ENCODE data around the gene TCF23. TPM values are rescaled to one million over a fixed set of nuclear protein-coding genes. Genes with fewer than 3 reads are reported as not detected.

The TCF23 gene
- total RNA-seq, 1 donor from 2014 or later: not detected

- DNase-seq: no peak
Observed at GRCh38 chr2:27128668-27129571, 19.9 kb upstream of the TCF23 start.

DNA sequence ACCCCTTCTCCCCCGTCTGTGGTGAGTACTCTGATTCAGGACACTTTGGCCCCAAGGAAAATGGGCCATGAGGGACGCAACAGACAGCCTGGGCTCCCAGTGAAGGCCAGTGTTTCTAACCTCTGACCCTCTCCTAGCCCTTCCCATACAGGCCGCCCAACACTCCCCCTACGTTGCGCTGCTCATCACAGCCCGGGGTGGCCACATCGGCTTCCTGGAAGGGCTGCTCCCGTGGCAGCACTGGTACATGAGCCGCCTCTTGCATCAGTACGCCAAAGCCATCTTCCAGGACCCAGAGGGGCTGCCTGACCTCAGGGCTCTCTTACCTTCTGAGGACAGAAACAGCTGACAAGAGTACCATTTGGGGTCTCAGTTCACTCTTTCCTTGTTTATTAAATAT lies 18.4 kb upstream of the TCF23 start:
- no peak for DNase-seq

- no peak for DNase-seq
Observed at GRCh38 chr2:27131429-27131828, 17.4 kb upstream of the TCF23 start.

GRCh38 chr2:27133195-27133875 lies 15.5 kb upstream of the TCF23 start:
- no peak for DNase-seq

- DNase-seq: peak; percentile 93
Observed at GRCh38 chr2:27133905-27134780, 14.7 kb upstream of the TCF23 start, which contains the start of gene PREB. Gene PREB (minus strand): TSS chr2:27134636. CDS start chr2:27134421, 215 bp downstream.

- DNase-seq: no peak
Observed at GRCh38 chr2:27134781-27135477, 13.9 kb upstream of the TCF23 start.

- DNase-seq: no peak
Observed at GRCh38 chr2:27135478-27135955, 13.3 kb upstream of the TCF23 start.

DNA sequence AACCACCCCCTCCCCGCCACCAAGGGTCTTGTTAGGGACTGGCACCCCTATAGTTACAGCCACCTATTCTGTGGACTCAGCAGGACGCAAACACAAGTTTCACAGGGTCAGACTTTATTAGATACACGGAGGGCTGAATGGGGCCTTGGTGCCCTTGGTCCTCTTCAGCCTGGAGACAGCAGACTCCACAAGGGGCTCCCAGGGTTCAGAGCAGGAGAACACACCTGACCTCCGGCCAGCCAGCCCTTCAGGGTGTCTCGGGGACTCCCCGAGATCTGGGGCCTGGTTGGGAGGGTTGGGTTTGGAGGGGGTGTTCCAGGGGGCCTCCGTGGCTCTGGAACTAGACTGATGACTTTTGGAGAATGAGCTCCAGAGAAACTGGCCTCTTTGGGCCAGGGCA lies 12.1 kb upstream of the TCF23 start:
- no peak for DNase-seq

DNA sequence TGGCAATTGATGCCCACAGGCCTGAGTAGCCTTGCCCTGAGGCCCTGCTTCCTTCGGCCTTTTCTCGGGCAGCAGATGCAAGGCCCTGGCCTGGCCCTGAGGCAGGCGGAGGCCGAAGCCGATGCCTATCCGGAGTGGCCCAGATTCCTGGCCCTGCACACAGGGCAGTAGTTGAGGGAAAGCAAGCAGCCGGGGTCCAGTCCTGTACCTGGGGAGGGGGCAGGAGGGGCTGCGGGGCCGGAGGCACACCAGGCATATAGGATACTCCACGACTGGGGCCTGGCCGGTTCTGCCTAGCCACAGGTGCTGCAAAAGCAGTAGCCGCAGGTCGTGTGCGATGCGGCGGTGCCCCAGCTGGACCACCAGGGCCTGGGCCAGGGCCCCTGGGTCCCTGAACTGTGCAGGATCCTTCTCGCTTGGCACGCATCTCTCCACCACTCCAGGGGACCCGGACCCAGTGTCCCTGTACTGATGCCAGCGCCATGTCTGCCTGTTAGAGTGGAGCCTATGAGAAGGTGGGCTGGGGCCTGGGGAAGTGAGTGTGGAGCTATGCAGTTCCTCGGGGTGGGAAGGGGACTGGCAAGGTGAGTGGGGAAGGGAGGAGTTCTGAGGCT lies 11.4 kb upstream of the TCF23 start:
- DNase-seq: no peak

DNA sequence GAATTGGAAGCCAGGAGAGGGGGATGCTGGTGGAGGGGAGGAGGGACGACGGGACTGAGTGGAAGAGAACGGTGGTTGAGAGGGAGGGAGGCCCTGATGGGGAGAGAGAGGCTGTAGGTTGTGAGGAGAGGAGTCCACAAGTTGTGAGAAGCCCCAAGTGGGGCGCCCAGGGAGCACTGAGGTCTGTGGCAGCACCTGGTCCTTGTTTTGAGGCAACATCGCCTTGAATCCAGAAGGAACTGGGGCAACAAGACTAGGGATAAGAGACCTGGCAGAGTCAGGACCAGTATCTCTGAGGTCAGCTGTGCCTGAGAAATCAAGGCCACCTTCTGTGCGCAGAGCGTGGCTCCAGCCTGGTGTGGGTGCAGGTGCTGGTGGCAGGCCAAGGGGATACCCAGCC lies 10.7 kb upstream of the TCF23 start:
- no peak for DNase-seq

DNA sequence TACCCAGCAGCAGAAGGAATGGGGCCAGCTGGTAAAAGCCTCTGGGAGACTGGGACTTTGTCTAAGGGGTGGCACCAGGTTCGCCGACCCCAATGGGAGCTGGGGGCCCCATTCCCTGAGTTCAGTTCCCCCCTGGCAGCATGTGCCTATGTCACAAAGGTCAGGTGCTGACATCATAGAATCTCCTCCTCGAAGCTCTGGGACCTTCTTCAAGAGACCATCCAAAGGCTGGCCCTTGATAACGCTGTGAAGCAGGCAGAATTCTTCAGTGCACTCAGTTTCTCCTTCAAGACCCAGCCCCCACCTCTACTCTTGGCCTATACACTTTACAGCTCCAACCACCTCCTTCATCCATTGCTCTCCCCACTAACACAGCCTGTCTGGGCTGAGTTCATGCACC lies 9.5 kb upstream of the TCF23 start, which contains the start of gene PRR30:
Gene PRR30 (minus strand): TSS at position 101 of the 400 bp plus-strand sequence. CDS start 1,081 bp downstream, outside the sequence.
- no peak for DNase-seq

DNA sequence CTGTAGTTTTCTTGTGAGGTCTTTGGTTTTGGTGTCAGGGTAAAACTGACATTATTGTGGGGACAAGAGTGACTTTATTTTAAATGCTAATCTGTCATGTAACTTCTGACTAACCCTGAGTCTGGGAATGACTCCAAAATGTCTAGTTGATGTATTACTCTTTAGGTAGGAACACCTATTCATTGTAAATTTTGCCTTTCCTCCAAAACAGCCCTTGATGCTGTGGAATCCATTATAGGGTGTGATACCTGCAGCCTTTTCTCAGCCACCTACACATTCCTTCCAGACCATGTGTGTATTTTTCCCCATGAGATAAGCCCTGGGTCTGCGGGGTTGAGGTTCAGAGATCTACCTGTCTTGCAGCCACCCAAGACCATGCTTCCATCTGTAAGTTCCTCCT lies 5.5 kb upstream of the TCF23 start:
- no peak for DNase-seq

GRCh38 chr2:27145682-27146081 lies 3.1 kb upstream of the TCF23 start:
- DNase-seq: no peak

DNA sequence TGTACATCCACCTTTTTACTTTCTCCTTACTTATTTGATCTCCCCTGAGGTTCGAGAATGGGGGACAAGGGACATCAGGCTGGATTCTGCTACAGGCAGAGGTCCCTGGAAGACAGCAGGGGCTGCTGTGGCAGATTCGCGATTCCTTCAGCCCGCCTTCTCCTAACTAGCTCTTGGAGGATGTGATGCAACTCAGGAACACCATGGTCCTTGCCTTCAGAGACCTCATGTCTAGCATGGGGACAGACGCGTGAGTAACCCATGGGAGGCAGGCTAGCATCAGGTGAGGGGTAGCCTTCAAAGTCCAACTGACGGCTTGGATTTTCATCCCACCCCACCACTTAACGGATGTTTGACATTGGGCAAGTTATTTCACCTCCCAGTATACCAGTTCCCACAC lies 869 bp upstream of the TCF23 start:
- no peak for DNase-seq

GRCh38 chr2:27149570-27150405 lies 984 bp downstream of the TCF23 start:
- DNase-seq: no peak

GRCh38 chr2:27150639-27151230 lies 1.9 kb downstream of the TCF23 start:
- DNase-seq: no peak

- no peak for DNase-seq
Observed at GRCh38 chr2:27152102-27152795, 3.4 kb downstream of the TCF23 start.

DNA sequence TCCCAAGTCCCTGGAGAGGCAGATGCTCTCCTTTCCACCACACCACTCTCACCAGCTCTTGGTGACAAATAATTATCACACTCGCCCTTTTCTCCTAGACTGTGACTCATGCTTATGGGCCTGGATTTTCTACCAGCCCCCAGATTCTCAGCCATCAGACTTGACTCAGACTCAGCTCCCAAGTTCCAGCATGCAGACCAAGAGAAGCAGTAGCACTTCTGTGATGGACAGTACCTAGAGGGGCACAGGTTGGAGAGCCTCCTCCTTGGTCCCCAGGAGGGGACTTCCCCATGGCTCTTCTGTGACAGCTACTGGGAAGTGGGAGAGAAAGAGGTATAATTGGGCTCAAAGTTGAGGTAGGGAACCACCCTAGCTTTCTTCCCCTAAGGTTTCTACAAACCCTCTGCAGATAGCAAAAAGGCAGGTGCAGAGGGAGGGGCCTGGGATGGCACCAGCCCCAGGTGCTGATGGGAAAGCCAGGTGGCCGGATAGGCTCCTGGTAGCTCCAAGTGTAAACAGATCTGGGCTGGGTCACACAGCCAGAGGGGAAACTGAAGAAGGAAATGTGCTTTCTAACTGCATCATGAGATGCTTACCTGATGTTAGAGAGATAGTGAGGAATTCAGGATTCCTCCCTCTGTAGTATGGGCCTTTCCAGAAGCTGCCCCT lies 4.1 kb downstream of the TCF23 start:
- DNase-seq: no peak

DNA sequence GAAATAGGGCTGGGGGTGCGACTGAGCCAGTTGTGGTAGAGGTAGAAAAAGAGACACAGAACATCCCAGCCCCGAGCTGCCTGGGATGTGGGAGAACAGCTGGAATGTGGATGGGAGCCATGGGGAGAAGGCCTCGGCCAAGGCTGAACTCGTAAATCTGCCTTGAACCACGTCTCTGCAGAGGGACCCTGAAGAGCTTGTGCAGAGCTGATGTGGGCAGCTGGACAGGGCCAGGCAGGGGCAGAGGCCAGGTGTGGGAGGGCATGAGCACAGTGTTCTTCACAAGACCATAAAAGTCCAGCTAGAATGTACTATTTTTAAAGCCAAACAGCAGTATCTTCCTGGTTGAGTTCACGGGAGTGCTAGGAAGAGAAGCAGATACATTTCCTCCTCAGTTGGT lies 5.7 kb downstream of the TCF23 start:
- no peak for DNase-seq

Data from occipital lobe (tissue), 2 donors.